NCI-H1930 (cell line): ENCODE measurements around the gene AFF4.
"Not testable (repeated sequence)": the region's sequence is repeated elsewhere in the genome, so short reads cannot be mapped to it uniquely, and the experiment has no call there.

Source experiments
- DNase-seq, 2 experiments: peaks; one replicate each; lab custom pipeline; 2025; lab: John Stamatoyannopoulos, UW

The AFF4 gene

DNA sequence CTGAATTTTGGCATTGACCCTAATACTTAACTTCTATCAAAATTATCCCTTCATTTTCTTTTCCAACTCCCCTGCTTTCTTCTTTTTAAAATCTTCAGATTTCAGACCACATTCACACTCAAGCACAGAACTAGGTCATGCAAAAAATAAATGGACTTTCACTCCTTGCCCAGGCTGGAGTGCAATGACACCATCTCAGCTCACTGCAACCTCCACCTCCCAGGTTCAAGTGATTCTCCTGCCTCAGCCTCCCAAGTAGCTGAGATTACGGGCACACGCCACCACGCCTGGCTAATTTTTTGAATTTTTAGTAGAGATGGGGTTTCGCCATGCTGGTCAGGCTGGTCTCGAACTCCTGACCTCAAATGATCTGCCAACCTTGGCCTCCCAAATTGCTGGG lies 108.4 kb downstream of the AFF4 start:
- DNase-seq, result not testable (repeated sequence)

DNA sequence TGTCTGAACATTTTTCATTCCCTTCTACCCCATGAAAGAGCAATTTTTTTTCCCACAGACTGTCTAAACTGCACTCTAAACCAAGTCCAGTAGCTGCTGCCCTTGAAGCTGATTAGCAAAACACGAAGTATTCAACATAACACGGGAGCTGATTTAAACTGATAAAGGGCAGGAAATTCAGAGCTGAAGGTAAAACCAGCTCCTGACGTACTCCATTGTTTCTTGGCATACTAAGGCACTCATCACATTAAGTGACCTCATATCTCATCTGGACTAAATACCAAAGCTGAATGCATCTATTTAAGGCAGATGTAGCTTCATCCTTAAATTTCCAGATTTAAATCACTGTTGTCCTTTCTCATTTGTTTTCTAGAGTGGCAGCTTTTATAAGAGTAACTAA lies 109.1 kb downstream of the AFF4 start:
- DNase-seq, result no peak

DNA sequence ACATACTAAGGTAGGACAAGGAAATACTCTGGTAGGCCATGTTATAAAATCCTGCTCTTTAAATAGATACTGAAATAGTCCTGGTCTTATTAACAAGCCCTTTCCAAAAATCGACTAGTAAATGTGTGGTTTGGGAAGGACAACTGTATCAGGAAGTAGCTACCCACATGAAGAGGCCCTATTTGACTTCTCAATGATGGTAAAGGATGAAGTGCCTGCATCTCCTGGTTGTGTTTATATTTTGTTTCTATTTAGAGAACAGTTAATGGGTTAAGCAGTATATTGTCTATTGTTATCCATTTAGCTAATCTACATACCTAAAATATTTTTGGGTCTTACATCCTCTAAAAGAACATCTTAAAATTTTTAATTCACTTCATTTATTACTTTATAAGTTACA lies 109.6 kb downstream of the AFF4 start:
- no peak for DNase-seq

- DNase-seq, result no peak
Observed at GRCh38 chr5:132853323-132853722, 110.1 kb downstream of the AFF4 start.

DNA sequence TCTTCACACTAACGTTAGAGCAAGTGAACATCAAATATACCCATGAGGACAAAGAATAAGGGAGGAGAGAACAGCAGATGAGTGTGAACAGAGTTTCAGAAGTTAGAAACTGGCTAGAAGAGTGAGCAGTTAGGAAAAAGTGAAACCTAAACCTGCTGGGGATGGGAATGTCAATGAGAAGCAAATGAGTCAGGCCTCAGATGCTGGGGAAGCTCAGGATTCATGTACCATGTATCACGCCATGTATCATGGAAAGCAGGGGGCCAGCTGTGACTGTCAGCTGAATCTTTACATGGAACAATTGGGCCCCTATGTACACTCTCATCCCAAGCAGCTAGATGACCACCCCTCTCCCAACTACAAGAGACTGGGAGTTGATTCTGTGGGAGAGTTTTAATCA lies 113.4 kb downstream of the AFF4 start:
- no peak for DNase-seq

- DNase-seq, result no peak
Observed at GRCh38 chr5:132849347-132849746, 114.1 kb downstream of the AFF4 start.

- no peak for DNase-seq
Observed at GRCh38 chr5:132848270-132848669, 115.2 kb downstream of the AFF4 start.

- DNase-seq, result no peak
Observed at GRCh38 chr5:132841305-132841704, 122.1 kb downstream of the AFF4 start.

GRCh38 chr5:132840896-132841295 lies 122.5 kb downstream of the AFF4 start:
- DNase-seq, result no peak

GRCh38 chr5:132840313-132840712 lies 123.1 kb downstream of the AFF4 start:
- no peak for DNase-seq

DNA sequence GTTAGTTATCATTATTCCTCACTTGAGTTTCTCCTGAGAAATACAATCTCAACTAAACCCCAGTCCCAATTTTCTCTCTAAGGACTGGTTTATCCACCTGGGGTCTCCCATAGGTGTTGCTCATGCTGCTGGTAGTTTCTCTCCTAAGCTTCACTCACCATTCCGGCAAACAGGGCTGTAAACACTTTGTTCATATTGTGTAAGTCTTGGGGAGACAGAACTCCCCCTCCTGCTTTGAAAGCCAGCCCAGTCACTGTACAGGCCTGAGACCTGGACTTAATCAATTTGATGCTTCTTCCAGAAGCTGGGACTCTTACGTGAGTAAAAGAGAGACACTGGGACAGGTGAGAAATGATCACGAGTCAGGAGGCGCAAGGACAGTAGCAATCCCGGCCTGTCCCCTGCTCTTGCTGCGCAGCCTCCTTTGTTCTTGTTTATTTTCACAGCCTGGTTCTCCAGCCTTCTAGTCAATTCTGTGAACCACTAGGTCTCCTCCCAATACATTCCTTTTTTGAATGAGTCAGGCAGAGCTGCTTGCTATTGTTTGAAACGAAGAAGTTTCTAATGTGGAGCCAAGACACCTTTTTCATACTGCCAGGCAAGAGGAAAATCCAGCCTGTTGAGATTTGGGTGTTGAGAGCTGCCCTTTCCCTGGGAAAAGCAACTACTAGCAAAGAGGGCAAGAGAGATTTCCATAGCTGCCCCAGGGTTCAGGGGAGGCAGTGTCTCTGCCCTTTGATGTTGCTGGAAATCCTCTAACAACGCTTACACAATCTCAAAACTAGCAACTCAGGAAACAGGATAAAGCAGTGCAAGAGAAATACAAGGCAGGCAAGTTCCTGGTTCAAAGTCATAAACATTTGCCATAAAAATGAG lies 123.8 kb downstream of the AFF4 start:
- no peak for DNase-seq

GRCh38 chr5:132838516-132839282 lies 124.7 kb downstream of the AFF4 start:
- no peak for DNase-seq

- no peak for DNase-seq
Observed at GRCh38 chr5:132837868-132838267, 125.6 kb downstream of the AFF4 start.

DNA sequence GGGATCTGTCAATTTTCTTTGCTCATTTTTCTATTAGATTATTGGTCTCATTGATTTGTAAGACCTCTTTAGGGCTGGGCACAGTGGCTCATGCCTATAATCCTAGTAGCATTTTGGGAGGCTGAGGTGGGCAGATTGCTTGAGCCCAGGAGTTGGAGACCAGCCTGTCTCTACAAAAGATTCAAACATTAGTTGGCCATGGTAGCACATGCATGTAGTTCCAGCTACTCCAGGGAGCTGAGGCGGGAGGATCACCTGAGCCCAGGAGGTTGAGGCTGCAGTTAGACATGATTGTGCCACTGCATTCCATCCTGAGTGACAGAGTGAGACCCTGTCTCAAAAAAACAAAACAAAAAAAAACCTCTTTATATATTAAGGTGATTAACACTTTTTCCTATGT lies 126.6 kb downstream of the AFF4 start:
- no peak for DNase-seq

DNA sequence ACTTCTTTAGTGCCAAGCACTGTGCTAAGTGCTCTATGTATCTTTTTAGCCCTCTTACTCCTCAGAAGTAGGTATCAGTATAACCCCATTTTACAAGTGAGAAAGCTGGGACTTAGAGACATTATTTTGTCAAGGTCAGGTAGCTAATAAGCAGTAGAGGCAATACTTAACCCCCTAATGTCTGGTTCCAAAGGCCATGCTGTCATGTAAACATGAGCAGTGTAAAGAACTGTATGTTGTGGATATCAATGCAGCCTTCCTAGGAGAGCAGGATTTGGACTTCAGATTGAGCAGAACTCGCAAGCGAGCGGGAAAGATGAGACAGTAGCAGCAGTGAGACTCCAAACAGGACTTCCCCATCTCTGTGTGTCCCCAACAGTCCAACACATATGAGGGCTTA lies 129.4 kb downstream of the AFF4 start:
- no peak for DNase-seq

DNA sequence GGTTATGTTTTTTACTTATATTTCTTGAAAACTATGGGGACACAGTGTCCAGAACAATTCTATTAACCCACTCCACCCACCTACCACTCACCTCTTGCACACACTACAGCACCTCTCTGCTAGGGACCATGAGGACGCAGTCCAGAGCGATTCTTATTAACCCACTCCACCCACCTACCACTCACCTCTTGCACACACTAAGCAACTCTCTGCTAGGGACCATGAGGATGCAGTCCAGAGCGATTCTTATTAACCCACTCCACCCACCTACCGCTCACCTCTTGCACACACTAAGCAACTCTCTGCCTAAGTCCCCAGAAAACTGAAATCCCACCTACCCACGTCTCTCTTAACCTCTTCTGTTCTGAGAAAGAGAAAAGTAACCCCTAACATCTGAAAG lies 130.8 kb downstream of the AFF4 start:
- no peak for DNase-seq

DNA sequence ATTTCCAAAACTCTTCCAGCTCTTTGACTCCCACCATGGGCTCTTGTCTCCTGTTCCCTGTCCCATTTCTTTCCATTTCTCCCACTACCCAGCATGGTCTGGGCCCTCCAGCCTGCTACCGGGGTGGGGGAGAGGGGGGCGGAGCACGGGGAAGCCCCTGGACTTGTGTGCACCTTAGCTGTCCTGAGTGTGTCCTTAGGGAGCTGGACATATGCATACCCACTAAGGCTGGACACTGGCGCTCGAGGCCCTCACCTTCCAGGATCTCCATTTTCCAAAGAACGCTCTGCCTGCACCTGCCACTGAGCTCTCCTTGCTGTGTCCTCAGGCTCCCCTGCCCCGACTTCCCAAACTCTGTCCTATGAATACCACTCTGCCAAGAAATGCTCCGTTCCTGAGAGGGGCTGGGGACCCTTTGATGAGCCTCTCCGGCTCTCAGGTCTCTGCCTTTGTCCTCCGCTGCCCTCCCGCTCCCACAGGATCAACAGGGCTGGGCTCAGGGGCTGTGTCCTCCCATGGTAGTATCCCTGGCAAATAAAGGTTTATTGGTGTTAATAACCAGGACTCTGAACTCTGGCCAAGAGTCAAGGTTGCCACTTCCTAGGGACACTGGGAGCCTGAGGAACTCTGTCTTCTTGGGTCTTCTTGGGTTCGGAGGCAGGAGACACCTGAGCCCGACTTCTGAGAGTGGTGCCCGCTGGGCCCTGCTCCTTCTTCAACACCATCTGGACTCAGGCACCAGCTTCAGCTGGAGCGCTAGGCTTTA lies 132.2 kb downstream of the AFF4 start:
- DNase-seq, result no peak

DNA sequence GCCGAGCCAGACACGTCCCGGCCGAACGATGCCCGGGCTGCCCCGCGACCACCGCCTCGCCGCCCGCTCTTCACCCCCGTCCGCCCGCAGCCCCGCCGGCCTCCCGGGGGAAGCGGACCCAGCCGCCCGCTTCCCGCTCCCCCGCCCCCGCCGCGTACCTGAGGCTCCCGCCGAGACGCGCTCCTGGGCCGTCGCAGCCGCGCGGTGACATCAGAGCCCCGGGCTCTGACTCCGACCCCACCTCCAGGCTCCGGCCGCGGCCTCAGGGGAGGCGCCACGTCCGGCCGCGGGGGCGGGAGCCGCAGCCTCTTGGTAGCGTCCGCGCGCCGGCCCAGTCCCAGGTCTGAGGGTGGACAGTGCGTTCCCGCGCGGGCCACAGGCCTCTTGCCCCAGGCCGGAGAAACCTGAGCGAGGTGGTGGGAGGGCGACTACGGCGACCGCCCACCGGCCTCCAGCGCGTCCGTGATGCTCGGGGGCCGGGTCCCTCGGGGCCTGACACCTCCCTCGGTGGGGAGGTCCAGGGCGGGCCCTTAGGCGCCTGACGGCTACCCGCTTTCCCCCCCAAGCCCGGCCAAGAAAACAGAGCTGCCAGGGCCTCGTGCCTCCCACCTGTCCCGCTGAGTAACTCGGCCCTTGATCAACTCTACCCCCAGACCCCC lies 132.9 kb downstream of the AFF4 start, which contains the start of gene SHROOM1:
Gene SHROOM1, minus strand, starts transcription at position 212 of the 659 bp plus-strand sequence. CDS start 4,507 bp downstream, outside the sequence.
- DNase-seq, result peak; percentile 6 to 11

DNA sequence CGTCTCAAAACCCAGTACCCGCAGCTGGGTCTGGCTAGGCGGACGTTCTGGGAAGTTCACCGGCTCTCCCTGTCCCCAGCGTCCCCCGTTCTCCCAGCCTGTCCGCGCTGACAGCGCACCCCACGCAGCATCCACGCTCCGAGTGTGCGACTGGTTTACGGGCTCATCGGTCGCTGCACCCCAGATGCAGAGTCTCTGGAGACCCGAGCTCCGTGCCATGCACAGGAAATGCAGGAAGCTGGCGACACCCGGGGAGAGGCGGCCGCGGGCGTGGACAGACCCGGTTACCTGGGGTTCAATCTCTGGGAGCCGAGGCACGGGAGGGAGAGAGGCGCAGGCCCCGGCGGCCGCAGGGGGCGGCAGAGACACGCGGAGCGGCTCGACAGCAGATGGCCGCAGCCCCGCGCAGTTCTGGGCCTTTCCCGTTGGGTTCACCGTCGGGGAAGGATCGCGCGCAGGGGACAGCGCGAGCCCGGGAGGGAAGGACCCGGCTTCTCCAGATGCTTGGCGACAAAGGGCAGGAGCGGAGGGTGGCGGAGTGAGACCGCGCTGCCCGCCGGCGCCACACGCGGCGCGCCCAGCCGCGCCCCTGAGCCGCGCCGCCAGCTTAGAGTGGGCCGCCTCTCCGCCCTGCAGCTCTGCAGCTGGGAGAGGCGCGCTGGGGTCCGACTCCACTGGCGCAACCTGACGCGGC lies 133.5 kb downstream of the AFF4 start:
- DNase-seq, result peak in 1 of 2 experiments; percentile 34

DNA sequence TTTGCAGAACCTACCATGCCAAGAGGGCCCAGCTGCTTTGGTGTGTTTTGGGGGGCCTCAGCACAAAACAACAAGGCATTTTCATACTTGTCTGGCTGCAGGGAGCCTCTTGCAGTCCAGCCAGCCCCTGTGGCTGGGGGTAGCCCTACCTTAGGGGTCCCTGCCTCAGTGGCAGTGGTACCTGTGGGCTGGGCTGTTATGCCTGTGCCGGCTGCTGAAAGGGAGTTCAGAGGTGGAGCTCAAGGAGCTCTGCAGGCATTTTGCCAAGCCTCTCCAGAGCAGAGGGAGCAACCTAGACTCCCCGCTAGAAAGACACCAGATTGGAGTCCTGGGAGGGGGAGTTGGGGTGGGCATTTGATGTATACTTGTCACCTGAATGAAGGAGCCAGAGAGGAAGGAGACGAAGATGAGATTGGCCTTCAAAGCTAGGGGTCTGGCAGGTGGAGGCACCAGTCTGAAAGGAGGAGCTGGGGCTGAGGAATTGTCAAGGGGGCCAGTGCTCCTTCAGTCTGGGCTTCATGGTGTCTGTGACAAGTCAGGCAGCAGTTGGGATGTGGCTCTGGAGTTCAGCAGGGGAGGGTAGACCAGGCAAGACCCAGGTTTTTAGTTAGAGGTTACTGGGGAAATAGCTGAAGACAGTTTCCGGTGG lies 134.5 kb downstream of the AFF4 start:
- DNase-seq, result no peak
